HTR-8/SVneo (cell line): ENCODE measurements around the gene IRF1.

Experiments used
- DNase-seq: peaks from one replicate; pipeline ENCODE4 v3.0.0; 2011; ENCODE audit warnings: low spot score, mixed read lengths; ENCODE audit not compliant: insufficient read length
- FAIRE-seq: peaks from 2 replicates; lab custom pipeline; 2011; peaks lifted over from hg19 to GRCh38; lab: Jason Lieb, UNC

IRF1 gene

DNA sequence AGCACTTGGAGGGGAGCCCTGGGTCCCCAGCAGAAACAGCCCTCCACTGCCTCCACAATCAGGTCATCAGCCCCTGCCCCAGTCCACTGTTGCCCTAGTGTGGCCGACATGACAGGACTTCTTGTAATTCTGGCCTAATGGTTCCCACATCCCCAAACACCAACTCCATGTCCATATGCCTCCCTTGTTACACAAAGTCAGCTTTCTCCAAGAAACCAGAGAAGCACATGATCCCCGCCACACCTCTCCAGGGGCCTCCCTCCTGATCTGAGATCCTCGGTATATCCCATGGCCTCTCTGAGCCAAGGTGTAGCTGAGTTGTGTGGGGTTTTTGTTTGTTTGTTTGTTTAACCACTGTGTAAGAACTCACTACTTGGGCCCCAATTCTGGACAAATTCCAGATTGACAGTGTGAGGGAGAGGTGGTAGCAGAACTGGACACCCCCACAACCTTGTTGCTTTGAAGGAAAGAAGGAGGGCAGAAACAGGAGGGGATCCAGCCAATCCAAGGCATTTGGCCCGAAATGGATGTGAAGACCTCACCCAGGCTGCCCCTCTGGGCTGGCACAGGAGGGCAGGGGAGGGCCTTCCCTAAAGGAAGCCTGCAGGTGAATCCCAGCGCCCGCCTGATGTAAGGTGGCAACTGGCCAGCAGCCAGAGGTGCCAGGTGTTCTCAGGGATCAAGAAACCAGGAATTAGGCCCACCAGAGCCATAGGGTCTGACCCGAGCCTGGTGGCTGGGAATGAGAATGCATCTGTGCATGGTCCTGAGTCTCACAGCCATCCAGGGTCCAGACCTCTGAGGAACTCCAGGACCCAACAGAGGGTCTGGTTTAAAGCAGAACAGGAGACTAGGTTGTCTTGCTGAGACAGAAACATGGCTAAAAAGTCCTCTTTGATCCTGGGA is 13.4 kb downstream of the IRF1 start:
- no peak for DNase-seq
- no peak for FAIRE-seq

- DNase-seq, result no peak
- FAIRE-seq, result no peak
These were observed 14.3 kb downstream of the IRF1 start for GRCh38 chr5:132475987-132476875.

- DNase-seq, result no peak
These were observed 15.1 kb downstream of the IRF1 start for GRCh38 chr5:132475497-132475882.

GRCh38 chr5:132474881-132475496 is 15.6 kb downstream of the IRF1 start:
- no peak for FAIRE-seq
- no peak for DNase-seq

More at GRCh38 chr5:132475497-132475882, 15.1 kb downstream of the IRF1 start:
- no peak for FAIRE-seq

GRCh38 chr5:132474131-132474723 is 16.3 kb downstream of the IRF1 start:
- FAIRE-seq (no peak), DNase-seq (no peak)

- no peak for DNase-seq
- no peak for FAIRE-seq
These were observed 16.9 kb downstream of the IRF1 start for GRCh38 chr5:132473668-132474067.

DNA sequence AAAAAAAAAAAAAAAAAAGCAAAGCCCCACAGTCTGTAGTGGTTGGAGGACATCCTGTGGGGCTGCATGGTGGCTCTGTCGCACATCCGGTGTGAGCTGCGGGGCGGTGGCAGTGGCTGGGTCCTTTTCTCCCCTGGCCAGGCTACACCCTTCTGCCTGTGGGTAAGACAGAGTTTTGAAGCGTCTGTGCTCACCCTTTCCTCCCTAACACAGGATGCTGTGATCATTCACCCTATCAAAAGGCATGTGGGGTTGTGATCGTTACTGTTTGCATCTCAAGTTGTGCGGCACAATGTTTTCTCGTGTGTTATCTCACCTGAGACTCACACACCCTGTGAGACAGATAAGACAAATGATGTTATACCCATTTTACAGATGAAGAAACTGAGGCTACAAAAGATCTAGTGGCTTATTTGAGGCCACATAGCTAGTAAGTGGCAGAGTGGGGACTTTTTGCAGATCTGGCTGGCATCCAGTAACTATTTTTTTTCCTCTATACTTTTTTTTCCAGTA is 17.5 kb downstream of the IRF1 start:
- no peak for FAIRE-seq

DNA sequence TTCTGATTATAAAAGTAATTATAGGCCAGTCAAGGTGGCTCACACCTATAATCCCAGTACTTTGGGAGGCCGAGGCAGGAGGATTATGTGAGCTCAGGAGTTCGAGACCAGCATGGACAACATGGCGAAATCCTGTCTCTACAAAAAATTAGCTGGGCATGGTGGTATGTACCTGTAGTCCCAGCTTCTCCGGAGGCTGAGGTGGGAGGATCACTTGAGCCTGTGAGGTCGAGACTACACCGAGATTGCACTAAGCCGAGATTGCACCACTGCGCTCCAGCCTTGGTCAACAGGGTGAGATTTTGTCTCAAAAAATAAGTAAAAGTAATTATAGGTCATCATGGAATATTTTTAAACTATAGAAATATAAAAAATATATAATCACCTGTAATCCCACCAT is 18.1 kb downstream of the IRF1 start:
- FAIRE-seq, result no peak
- no peak for DNase-seq

More for the DNA sequence above, 17.5 kb downstream of the IRF1 start:
- no peak for DNase-seq

- FAIRE-seq (no peak), DNase-seq (no peak)
These were observed 18.6 kb downstream of the IRF1 start for GRCh38 chr5:132471944-132472343.

DNA sequence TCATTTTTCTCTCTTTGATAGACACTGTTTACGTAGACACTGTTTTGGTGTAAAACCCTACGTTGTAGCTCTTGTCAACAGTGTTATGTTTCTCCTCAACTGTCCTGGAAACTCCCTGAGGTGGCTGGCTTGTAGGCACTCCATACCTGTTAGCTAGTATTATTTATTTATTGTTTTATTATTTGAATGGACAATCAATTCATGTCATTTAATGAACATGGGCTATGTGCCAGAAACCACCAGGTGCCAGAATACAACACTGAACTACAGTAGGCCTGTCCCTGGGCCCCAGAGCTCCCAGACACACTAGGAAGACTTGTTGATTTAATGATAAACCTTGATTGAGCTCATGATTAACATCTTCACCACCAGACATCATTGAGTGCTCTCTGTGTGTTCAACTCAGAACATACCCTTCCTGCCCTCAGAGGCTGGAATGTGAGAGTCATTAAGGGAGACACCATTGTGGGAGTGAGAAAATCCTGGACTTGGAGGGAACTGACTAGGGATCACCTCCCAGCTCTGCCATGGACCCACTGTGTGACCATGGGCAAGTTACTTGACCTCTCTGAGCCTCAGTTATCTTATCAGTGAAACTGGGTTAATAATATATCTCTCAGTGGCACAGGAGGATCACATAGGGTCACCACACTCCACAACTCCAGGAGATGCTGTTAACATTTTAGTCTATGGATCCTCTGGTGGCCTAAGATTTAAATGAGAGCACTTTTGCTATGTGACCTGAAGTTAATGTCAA is 19.2 kb downstream of the IRF1 start:
- FAIRE-seq, result no peak
- DNase-seq, result no peak

- FAIRE-seq, result no peak
These were observed 20.0 kb downstream of the IRF1 start for GRCh38 chr5:132470596-132470995.

GRCh38 chr5:132470010-132470392 is 20.6 kb downstream of the IRF1 start:
- no peak for FAIRE-seq
- DNase-seq, result no peak

More at GRCh38 chr5:132470596-132470995, 20.0 kb downstream of the IRF1 start:
- DNase-seq, result no peak

DNA sequence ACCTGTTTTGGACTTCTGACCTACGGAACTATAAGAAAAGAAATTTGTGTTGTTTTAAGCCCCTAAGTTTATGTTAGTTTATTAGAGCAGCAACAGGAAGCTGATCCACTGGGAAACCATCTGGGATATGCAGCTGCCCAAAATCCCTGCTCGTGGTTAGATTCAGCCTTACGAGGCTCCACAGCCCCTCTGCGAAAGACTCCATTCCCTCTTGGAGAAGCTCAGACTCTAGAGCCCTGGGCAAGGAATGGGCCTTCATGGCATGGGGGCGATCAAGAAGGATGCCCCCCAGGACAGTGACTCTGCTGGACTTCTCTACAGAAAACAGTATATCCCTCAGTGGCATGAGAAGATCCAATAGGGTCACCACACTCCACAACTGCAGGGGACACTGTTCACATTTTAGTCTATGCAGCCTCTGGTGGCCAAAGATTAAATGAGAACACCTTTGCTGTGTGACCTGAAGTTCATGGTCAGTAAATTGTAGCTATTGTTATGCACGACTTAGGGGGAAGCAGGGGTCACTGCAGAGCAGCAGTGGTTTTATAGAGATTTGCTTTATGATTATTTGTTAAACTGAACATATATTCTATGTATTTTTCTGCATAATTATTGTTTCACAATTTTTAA is 21.1 kb downstream of the IRF1 start:
- no peak for FAIRE-seq
- no peak for DNase-seq

DNA sequence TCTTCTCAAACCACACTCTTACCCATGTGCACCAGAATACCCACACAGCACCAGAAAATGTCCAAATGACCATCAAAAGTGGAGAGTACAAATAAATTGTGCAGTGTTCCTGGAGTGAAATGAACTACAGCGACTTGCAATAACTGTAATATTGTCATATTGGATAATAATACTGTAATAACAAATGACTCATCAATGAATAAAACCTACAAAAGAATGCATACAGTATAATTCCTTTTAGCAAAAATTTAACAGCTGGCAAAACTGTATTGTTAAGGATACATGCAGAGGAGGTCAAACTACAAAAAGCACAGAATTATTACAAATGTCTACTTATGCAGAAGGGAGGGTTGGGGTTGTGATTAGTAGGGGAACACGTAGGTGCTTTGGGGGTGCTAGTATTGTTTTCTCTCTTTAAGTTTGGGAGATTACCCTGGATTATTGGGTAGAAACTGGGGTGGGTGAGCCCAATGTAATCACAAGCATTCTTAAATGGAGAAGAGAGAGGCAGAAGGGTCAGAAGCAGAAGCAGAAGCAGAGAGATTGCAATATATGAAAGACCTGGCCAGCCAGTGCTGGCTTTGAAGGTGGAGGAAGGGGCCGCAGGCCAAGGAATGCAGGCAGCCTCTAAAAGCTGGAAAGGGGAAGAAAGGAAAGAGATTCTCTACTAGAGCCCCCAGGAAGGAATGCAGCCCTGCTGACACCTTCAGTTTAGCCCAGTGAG is 21.8 kb downstream of the IRF1 start:
- no peak for FAIRE-seq
- no peak for DNase-seq

GRCh38 chr5:132467287-132467984 is 23.1 kb downstream of the IRF1 start:
- DNase-seq, result no peak
- no peak for FAIRE-seq

DNA sequence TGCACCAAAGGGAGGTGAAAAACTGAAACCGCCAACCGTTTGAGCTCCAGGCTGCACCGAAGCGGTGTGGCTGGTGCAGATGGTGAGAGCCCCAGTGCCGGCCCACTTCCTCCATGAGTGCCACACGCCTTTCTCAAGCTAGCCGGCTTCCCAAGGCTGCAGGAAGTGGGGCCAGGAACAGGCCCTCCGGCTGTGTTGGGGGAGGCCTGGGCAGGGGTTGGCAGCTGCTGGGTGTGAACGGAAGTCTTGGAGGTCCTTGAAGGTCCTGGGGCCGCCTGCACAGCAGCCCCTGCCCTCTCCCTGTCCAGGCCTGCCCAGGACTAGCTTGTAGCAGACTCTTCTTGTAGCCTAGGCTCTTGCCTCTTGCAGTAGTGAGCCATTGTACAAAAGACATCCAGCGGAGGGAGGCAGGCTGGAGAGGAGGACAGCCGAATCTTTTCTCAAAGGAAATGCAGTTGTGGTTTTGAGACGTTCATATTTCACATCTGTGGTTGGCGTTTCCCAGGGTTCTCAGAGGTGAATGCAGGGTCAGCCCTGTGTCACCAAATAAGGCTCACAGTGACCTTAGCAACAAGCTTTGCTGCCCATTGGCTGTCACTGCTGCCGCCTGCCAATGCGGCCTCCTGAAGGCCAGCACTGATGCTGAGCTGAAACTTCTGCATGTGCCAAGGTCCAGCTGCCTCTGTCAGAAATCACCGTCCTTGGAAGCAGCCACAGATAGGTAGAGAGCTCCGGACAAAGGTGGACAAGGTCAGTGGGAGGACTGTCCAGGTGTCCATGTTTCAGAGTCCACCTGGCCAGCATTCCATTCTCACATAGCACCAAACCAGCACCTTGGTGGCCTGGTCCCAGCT is 23.9 kb downstream of the IRF1 start:
- FAIRE-seq, result no peak

More for the DNA sequence above, 23.9 kb downstream of the IRF1 start:
- no peak for DNase-seq
